ENCODE data around the gene MBOAT7.

GRCh38 chr19:54169149-54169740 is 20.1 kb downstream of the MBOAT7 start:
- no peak for TF ChIP-seq CTCF (IDR thresholded peaks at IDR 0.05; ENCODE audit: poor library complexity, severe bottlenecking)
- TF ChIP-seq REST (IDR thresholded peaks at IDR 0.05; ENCODE audit: borderline replicate concordance): no peak
- TF ChIP-seq EZH2 (IDR thresholded peaks at IDR 0.05; ENCODE audit: borderline replicate concordance, insufficient read depth, low read length, poor library complexity, severe bottlenecking): no peak
- no peak for TF ChIP-seq SMC3 (conservative IDR thresholded peaks at IDR 0.05; ENCODE audit: poor library complexity)
- no peak for TF ChIP-seq TAF1 (IDR thresholded peaks at IDR 0.05; ENCODE audit: low read depth)
- TF ChIP-seq MXI1 (conservative IDR thresholded peaks at IDR 0.05; ENCODE audit: poor library complexity, severe bottlenecking): no peak
- no peak for TF ChIP-seq EP300 (conservative IDR thresholded peaks at IDR 0.05; ENCODE audit: poor library complexity, severe bottlenecking)
- TF ChIP-seq POLR2AphosphoS5 (IDR thresholded peaks at IDR 0.05): no peak

All from neural cell (in vitro differentiated cells).